GM13976 (cell line): ENCODE measurements around the gene ZNF638.

Experiments used
- DNase-seq: peaks from one replicate; pipeline ENCODE4 v3.0.0; 2012; ENCODE audit warnings: low spot score
- in situ Hi-C: fragments of 300-500 bp; cut with MboI; formaldehyde crosslinking; loops from one replicate; pipeline ENCODE4 v1.12.0; 2022; ENCODE audit warnings: low sequenced_read_pairs, mixed read lengths, inconsistent platforms; ENCODE audit not compliant: unreplicated experiment
- TF ChIP-seq, protein P1 (sequence below): IDR thresholded peaks from 2 replicates; pipeline ENCODE4 v1.5.1; 2012; ENCODE audit warnings: borderline replicate concordance, mild to moderate bottlenecking; ENCODE audit not compliant: insufficient read depth; ENCODE audit errors: extremely low read depth, missing control alignments, control extremely low read depth

Gene ZNF638

DNA sequence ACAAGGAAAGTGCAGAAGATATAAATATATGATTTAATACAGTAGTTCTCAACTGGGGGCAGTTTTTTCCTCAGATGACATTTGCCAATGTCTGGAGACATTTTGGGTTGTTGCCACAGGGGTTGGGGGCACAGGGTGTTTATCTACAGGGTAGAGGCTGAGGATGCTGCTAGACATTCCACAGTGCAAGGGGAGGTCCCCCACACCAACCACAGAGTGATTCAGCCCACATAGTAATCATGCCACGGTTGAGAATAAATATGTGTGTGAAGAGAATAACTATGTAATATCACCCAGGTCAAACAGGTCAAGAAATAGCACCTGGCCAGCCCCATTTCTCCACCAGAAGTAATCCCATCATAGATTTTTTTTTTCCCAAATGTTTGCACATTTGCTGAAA, 139.7 kb downstream of the ZNF638 start:
- no peak for DNase-seq
- in situ Hi-C loops, result no loop called here
- TF ChIP-seq, protein P1, sequence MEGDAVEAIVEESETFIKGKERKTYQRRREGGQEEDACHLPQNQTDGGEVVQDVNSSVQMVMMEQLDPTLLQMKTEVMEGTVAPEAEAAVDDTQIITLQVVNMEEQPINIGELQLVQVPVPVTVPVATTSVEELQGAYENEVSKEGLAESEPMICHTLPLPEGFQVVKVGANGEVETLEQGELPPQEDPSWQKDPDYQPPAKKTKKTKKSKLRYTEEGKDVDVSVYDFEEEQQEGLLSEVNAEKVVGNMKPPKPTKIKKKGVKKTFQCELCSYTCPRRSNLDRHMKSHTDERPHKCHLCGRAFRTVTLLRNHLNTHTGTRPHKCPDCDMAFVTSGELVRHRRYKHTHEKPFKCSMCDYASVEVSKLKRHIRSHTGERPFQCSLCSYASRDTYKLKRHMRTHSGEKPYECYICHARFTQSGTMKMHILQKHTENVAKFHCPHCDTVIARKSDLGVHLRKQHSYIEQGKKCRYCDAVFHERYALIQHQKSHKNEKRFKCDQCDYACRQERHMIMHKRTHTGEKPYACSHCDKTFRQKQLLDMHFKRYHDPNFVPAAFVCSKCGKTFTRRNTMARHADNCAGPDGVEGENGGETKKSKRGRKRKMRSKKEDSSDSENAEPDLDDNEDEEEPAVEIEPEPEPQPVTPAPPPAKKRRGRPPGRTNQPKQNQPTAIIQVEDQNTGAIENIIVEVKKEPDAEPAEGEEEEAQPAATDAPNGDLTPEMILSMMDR, result no peak

DNA sequence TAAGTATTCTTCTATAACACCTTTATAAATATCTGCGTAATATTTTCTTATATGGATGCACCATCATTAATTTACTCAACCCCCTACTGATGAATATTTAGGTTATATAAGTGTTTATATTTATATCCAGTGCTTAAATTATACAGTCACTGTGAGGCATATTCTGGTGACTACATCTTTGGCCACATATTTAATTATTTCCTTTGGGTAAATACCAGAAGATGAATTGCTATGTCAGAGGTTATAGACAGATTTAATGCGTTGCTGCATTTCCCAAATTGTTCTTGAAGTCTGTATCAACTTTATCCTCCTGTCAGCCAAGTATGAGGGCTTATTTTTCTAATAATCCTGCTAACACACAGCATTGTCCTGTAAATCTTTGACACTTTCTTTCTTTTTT, 140.4 kb downstream of the ZNF638 start:
- in situ Hi-C loops, result no loop called here
- TF ChIP-seq, protein P1, result no peak
- no peak for DNase-seq

DNA sequence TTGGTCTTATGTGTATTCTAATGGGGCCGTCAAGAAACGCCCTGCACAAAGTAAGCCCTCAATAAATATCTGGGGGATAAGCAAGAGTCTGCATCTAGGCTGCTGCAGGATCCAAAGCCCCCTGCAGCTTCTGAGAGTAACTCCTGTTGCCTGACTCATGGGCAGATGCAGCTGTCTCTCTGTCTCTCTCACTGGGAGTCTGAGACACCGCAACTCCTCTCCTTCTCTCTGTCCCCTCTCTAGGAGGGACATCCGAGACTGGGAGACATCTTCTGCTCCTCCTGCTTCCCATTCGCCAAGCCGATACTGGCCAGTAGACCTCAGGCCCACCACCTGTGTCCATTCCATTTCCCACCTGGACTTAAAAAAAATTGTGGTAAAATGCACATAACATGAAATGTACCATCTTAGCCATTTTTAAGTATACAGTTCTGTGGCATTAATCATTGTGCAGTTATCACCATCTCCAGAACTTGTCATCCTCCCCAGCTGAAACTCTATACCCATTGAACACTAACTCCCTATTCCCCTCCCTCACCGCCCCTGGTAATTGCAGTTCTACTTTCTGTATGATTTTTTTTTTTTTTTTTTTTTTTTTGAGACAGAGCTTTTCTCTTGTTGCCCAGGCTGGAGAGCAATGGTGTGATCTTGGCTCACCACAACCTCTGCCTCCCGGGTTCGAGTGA, 141.9 kb downstream of the ZNF638 start:
- in situ Hi-C loops, result no loop called here
- TF ChIP-seq, protein P1, result no peak
- no peak for DNase-seq

DNA sequence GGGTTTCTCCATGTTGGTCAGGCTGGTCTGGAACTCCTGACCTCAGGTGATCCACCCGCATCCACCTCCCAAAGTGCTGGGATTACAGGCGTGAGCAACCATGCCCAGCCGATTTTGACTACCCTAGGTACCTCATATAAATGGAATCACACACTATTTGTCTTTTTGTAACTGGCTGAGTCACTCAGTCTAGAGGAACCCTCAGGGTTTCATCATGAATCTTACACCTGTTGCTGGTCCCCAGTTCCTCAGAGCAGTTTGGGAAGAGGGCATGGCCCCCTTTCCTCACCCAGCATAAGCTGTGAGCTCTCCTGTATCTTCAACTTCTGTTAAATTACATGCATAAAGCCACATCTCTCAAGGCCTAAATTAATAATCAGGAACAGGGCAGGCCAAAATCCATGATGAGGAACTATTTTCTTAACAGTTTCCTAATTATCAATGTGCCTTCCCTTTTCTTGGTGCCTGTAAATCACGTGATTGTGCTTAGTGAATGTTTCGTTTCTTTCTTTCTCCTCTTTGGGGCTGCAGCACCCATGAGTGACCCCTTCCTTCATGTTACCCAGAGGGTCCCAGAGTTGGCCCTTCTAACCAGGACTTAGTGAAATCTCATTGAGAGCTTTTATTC, 142.6 kb downstream of the ZNF638 start:
- TF ChIP-seq, protein P1, result no peak
- in situ Hi-C loops, result no loop called here
- DNase-seq, result no peak

DNA sequence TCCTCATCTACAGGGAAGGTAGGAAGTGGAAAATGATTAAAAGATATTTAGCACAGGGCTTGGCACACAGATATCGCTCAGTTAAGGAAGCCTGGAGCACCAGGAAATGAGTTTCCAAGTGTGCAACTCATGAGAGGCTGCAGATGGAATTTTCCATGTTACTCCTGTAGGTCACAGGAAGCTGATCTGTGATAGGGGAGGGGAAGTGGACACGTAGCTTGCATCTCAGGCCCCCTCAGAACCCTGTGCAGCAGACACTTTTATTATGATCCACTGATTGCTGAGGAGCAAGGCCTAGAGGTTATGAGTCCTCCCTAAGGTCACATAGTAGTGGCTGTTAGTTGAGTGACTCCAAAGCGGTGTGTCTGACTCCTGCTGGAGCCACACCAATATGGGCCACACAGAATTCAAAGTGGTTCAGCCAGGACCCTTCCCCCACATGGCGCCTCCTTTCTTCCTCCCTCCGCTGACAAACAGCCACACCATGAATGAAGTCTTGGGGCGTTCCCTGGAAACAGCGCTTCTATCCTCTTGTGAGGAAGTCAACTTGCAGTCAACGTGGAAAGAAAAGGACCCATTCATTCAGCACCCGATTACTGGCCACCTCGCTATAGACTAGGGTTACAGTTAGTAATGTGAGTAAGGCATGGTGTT, 143.3 kb downstream of the ZNF638 start:
- TF ChIP-seq, protein P1, result no peak
- DNase-seq, result no peak
- in situ Hi-C loops, result no loop called here

DNA sequence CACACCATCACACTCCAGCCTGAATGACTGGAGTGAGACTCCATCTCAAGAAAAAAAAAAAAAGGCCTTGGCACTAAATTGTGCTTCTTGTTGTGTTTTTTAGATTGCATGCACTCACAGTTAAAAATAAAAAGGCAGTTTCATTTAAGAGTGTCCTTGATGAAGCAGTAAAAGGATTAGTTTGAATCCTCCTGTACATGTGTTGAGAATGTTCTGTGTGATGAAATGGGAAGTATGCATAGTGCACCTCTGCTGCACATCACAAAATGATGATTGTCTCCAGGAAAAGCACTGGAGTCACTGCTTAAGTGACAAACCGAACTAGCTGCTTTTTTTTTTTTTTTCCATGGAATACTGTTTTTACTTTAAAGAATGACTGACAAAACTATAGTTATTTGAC, 144.9 kb downstream of the ZNF638 start:
- TF ChIP-seq, protein P1, result no peak
- in situ Hi-C loops, result no loop called here
- no peak for DNase-seq
